GM21825 (cell line): ENCODE measurements around the gene ELFN1.

Experiments used
- ATAC-seq: cut with Tn5 transposase; IDR thresholded peaks from one replicate; pipeline ENCODE4 v1.9.1; 2021; ENCODE audit warnings: mild to moderate bottlenecking, moderate library complexity; ENCODE audit not compliant: unreplicated experiment

ELFN1 gene

GRCh38 chr7:1693419-1693990 is 23.4 kb downstream of the ELFN1 start:
- ATAC-seq: no peak

GRCh38 chr7:1693991-1694524 is 24.0 kb downstream of the ELFN1 start:
- no peak for ATAC-seq

- no peak for ATAC-seq
Measured at GRCh38 chr7:1694611-1695511, 24.8 kb downstream of the ELFN1 start.

GRCh38 chr7:1695800-1696454 is 25.9 kb downstream of the ELFN1 start:
- ATAC-seq: no peak

- no peak for ATAC-seq
Measured at GRCh38 chr7:1696671-1697498, 26.8 kb downstream of the ELFN1 start.

GRCh38 chr7:1697499-1698125 is 27.5 kb downstream of the ELFN1 start:
- ATAC-seq: no peak

- no peak for ATAC-seq
Measured at GRCh38 chr7:1698201-1698600, 28.1 kb downstream of the ELFN1 start.

GRCh38 chr7:1698951-1699350 is 28.9 kb downstream of the ELFN1 start:
- ATAC-seq: no peak

GRCh38 chr7:1700086-1700485 is 30.0 kb downstream of the ELFN1 start:
- no peak for ATAC-seq

- ATAC-seq: no peak
Measured at GRCh38 chr7:1700536-1701333, 30.7 kb downstream of the ELFN1 start.

GRCh38 chr7:1702652-1703051 is 32.6 kb downstream of the ELFN1 start:
- ATAC-seq: no peak

GRCh38 chr7:1703441-1703840 is 33.4 kb downstream of the ELFN1 start:
- no peak for ATAC-seq

GRCh38 chr7:1703871-1704810 is 34.1 kb downstream of the ELFN1 start:
- no peak for ATAC-seq

GRCh38 chr7:1704811-1705738 is 35.0 kb downstream of the ELFN1 start:
- no peak for ATAC-seq

GRCh38 chr7:1705856-1706255 is 35.8 kb downstream of the ELFN1 start:
- no peak for ATAC-seq

GRCh38 chr7:1706381-1706720 is 36.3 kb downstream of the ELFN1 start:
- ATAC-seq: no peak
